ENCODE results near the gene TMEM175. TPM values are rescaled to one million over a fixed set of nuclear protein-coding genes. Genes with fewer than 3 reads are reported as not detected.

The TMEM175 gene
- total RNA-seq, 1 experiment from 2014 or later, result 18.5 TPM

- ChIA-PET POLR2A (ENCODE audit: unreplicated experiment) (no interaction called here), CTCF (no interaction called here)
- H3K27me3 ChIP-seq (ENCODE audit: low read length), result no peaks in the 10 kb centered on the region
- H3F3A ChIP-seq (ENCODE audit: low read length, unreplicated experiment), result no peaks in the 10 kb centered on the region
- DNase-seq (no peak), ATAC-seq (no peak)
- H3K9me3 ChIP-seq (ENCODE audit: low read length), result no peaks in the 10 kb centered on the region
- no peaks in the 10 kb centered on the region for H3K9me2 ChIP-seq (replicated peaks; ENCODE audit: low read length)
- no TSS peak for BruUV-seq (replicated peaks)
- intact Hi-C loops (cut with micrococcal nuclease), result no loop called here
- H2AFZ ChIP-seq (ENCODE audit: low read length), result peak overlapping the region; percentile 93
- peak overlapping the region; percentile 29 for H3K9ac ChIP-seq (ENCODE audit: low read length)
- peaks cover 22% of the 10 kb centered on the region; the same call in 1 of the 2 replicates for H3K4me1 ChIP-seq (ENCODE audit: insufficient read depth, low read length)
- peak overlapping the region; percentile 94 for H3K4me2 ChIP-seq (ENCODE audit: low read length)
- H3K4me3 ChIP-seq (ENCODE audit: low read length), result peak overlapping the region; percentile 67
- no peaks in the 10 kb centered on the region for H4K20me1 ChIP-seq (ENCODE audit: low read length)
- peaks cover 5% of the 10 kb centered on the region; the same call in 1 of the 2 replicates for H3K79me2 ChIP-seq (ENCODE audit: low read length)
- TF ChIP-seq, protein P1, sequence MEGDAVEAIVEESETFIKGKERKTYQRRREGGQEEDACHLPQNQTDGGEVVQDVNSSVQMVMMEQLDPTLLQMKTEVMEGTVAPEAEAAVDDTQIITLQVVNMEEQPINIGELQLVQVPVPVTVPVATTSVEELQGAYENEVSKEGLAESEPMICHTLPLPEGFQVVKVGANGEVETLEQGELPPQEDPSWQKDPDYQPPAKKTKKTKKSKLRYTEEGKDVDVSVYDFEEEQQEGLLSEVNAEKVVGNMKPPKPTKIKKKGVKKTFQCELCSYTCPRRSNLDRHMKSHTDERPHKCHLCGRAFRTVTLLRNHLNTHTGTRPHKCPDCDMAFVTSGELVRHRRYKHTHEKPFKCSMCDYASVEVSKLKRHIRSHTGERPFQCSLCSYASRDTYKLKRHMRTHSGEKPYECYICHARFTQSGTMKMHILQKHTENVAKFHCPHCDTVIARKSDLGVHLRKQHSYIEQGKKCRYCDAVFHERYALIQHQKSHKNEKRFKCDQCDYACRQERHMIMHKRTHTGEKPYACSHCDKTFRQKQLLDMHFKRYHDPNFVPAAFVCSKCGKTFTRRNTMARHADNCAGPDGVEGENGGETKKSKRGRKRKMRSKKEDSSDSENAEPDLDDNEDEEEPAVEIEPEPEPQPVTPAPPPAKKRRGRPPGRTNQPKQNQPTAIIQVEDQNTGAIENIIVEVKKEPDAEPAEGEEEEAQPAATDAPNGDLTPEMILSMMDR (conservative IDR thresholded peaks at IDR 0.05; ENCODE audit: low read depth, low read length), result no peak
- TF ChIP-seq EZH2 (IDR thresholded peaks at IDR 0.05; ENCODE audit: low read length, unreplicated experiment) (no peak), EZH2phosphoT487 (IDR thresholded peaks at IDR 0.05; ENCODE audit: borderline replicate concordance, low read length) (no peak)
- no peak overlapping the region for H3K27ac ChIP-seq (ENCODE audit: low read length)
- no peaks in the 10 kb centered on the region for H3K36me3 ChIP-seq (ENCODE audit: low read depth, low read length)
These were observed 52.2 kb downstream of the TMEM175 start for GRCh38 chr4:984336-985054.

DNA sequence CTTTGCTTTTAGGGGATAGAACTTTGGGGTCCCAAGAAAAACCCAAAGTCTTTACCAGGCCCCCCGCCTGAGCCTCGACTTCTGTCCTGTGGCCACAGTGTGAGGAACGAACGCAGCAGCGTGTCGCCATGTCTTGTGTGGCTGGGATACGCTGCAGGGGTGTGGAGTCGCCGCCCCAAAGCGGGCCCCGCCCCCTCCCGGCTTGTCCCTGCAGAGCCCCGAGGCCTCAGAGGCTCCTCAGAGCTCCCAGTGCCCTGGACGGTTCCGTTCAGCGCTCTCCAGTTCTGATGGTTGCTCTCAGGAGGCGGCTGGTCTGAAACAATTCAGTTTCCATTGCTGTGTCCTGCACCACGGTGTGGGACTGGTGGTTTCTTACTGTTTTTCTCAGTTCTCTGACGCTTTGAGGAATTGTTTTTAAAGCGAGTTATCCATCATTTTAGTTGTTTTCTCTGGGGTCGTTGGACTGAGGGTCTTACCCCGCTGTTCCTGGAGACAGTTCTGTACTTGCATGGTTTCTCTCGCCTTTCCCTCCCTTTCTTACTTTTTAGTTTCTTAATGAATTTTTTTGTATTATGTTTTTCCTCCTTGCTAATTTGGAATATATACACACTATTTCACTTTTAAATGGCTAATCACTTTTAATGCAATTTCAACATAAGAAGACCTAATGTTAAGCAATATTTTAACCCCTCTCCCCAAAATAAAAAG, 53.0 kb downstream of the TMEM175 start:
- CTCF ChIA-PET, result no interaction called here
- peak overlapping the region; percentile 93 for H2AFZ ChIP-seq (ENCODE audit: low read length)
- H3K4me3 ChIP-seq (ENCODE audit: low read length), result peak overlapping the region; percentile 67
- no peaks in the 10 kb centered on the region for H4K20me1 ChIP-seq (ENCODE audit: low read length)
- H3K9ac ChIP-seq (ENCODE audit: low read length), result peak overlapping the region; percentile 29
- H3F3A ChIP-seq (ENCODE audit: low read length, unreplicated experiment), result no peaks in the 10 kb centered on the region
- TF ChIP-seq, protein P1 (conservative IDR thresholded peaks at IDR 0.05; ENCODE audit: low read depth, low read length), result no peak
- TF ChIP-seq EZH2 (IDR thresholded peaks at IDR 0.05; ENCODE audit: low read length, unreplicated experiment) (no peak), EZH2phosphoT487 (IDR thresholded peaks at IDR 0.05; ENCODE audit: borderline replicate concordance, low read length) (no peak)
- peaks cover 5% of the 10 kb centered on the region; the same call in 1 of the 2 replicates for H3K79me2 ChIP-seq (ENCODE audit: low read length)
- peaks cover 22% of the 10 kb centered on the region; the same call in 1 of the 2 replicates for H3K4me1 ChIP-seq (ENCODE audit: insufficient read depth, low read length)
- BruUV-seq (replicated peaks), result no TSS peak
- no peaks in the 10 kb centered on the region for H3K27me3 ChIP-seq (ENCODE audit: low read length)
- peak overlapping the region; percentile 94 for H3K4me2 ChIP-seq (ENCODE audit: low read length)
- no peaks in the 10 kb centered on the region for H3K36me3 ChIP-seq (ENCODE audit: low read depth, low read length)
- intact Hi-C loops (cut with micrococcal nuclease), result no loop called here
- H3K9me2 ChIP-seq (replicated peaks; ENCODE audit: low read length), result no peaks in the 10 kb centered on the region
- ATAC-seq (peak; percentile 65), DNase-seq (peak; percentile 64)
- H3K27ac ChIP-seq (ENCODE audit: low read length), result no peak overlapping the region
- no peaks in the 10 kb centered on the region for H3K9me3 ChIP-seq (ENCODE audit: low read length)
- POLR2A ChIA-PET (ENCODE audit: unreplicated experiment), result no interaction called here

Measured in PC-3 (cell line).